Esophagus muscularis mucosa (tissue), 3 donors: Measurements from ENCODE around the gene DIP2C.

ENCODE experiments used
- POLR2A ChIP-seq: fragments of 450-650 bp; IDR thresholded peaks from one replicate; pipeline ENCODE4 v1.6.1; 2017; ENCODE audit warnings: antibody characterized with exemption, moderate library complexity, mild to moderate bottlenecking, low read depth
- POLR2AphosphoS5 ChIP-seq, 2 donors: sonication (generic); formaldehyde crosslinking; IDR thresholded peaks; one replicate each; pipeline ENCODE4 v1.6.1; 2017; ENCODE audit warnings: antibody characterized with exemption in 2 of 2
- TF ChIP-seq, protein P1 (sequence below), 3 experiments: fragments of 200-600 bp in 2 of 3; fragments of 450-650 bp in 1 of 3; sonication (generic) in 2 of 3; IDR thresholded peaks; one replicate each; pipeline ENCODE4 v1.5.1; 2017 to 2019; ENCODE audit warnings: antibody characterized with exemption in 3 of 3, mild to moderate bottlenecking in 2 of 3, moderate library complexity in 1 of 3

- TF ChIP-seq, protein P1, sequence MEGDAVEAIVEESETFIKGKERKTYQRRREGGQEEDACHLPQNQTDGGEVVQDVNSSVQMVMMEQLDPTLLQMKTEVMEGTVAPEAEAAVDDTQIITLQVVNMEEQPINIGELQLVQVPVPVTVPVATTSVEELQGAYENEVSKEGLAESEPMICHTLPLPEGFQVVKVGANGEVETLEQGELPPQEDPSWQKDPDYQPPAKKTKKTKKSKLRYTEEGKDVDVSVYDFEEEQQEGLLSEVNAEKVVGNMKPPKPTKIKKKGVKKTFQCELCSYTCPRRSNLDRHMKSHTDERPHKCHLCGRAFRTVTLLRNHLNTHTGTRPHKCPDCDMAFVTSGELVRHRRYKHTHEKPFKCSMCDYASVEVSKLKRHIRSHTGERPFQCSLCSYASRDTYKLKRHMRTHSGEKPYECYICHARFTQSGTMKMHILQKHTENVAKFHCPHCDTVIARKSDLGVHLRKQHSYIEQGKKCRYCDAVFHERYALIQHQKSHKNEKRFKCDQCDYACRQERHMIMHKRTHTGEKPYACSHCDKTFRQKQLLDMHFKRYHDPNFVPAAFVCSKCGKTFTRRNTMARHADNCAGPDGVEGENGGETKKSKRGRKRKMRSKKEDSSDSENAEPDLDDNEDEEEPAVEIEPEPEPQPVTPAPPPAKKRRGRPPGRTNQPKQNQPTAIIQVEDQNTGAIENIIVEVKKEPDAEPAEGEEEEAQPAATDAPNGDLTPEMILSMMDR (IDR thresholded peaks at IDR 0.05): no peak
- TF ChIP-seq POLR2A: no peak
- no peak for TF ChIP-seq POLR2AphosphoS5 (IDR thresholded peaks at IDR 0.05)
Measured at GRCh38 chr10:421170-421569, 268.3 kb downstream of the DIP2C start.
